Stimulated activated CD8-positive, alpha-beta memory T cell treated with anti-CD3 and anti-CD28 coated beads, Interleukin-7, amount 100 ng/mL, for 24 hours (primary cell): ENCODE results near the gene MRNIP.

Source experiments
- DNase-seq: peaks from one replicate; pipeline ENCODE4 v3.0.0-alpha.2; 2020; ENCODE audit warnings: low read depth

The MRNIP gene, protein sequence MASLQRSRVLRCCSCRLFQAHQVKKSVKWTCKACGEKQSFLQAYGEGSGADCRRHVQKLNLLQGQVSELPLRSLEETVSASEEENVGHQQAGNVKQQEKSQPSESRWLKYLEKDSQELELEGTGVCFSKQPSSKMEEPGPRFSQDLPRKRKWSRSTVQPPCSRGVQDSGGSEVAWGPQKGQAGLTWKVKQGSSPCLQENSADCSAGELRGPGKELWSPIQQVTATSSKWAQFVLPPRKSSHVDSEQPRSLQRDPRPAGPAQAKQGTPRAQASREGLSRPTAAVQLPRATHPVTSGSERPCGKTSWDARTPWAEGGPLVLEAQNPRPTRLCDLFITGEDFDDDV

DNA sequence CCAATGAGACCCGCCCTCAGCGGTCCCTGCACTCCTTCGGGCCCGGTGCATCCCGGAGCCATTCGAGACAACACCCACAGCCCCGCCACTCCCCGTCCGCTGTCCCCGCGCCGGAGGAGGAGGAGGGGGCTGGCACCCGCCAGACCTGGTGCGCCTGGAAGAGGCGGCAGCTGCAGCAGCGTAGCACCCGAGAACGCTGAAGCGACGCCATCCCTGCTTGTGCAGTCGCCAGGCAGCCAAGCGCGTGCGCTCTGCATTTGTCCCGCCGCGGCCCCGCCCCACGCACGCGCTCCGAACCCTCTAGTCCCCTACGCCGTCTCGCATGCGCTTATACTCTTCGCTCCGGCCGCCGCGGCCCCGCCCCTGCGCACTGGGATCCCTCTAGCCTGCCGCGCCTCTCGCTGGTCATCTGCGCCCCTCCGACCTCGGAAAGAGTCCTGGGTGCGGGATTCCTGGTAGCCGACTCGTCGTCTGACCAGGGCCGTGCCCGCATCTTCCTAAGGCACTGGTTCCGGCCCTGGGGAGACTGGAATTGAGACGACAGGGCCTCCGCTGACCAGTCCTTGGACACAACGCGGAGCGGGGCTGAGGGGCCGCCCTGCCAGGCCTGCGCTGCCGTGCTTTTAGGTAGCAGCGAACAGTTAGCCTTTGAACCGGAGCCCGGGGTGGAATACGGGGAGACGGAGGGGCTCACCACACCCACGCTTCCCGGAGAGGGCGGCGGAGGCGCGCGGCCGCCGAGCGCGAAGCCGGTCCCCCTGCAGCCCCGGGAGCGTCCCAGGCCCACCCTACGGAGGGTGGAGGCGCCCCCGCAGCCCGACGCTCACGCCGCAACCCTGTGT is at the start of gene MRNIP:
MRNIP (minus strand) TSS at position 232 of the 842 bp plus-strand sequence; CDS start at position 211, 21 bp downstream.
- DNase-seq: peak; percentile 88

DNA sequence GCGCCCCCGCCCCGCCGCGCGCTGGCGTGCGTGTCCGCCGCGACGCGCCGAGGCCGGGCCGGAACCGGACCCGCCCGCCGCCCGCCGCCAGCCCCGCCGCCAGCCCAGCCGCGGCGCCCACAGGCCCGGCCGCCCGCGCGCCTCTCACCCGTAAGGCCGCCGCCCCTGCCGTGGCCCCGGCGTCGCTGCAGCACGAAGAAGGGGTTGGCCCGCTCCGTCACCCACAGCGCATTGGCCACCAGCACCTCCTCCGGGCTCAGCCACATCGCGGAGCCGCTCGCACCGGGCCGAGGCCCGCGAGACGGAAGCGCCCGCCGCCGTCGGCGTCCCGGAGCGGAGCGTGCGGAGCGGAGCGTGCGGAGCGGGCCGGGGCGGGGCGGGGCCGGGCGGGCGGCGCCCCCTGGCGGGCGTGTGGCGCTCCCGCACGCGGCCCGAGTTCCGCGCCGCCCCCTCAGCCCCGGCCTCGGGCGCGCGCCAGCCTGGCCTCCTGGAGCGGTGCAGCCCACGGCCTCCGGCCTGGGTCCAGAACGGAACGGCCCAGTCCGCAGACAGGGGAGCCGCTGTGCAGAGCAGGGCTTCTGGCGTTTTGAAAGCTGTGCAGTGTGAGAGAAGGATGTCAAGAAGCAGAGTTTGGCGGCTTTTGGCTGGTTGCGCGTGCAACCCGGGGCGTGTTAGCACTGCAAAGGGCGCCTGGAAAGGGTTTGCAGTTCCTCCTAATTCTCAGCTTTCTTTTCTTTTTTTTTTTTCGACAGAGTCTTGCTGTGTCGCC is 49.1 kb upstream of the MRNIP start, which contains the start of gene TBC1D9B:
TBC1D9B (minus strand) TSS at position 342 of the 769 bp plus-strand sequence; CDS start at position 266, 76 bp downstream.
- peak; percentile 21 for DNase-seq

DNA sequence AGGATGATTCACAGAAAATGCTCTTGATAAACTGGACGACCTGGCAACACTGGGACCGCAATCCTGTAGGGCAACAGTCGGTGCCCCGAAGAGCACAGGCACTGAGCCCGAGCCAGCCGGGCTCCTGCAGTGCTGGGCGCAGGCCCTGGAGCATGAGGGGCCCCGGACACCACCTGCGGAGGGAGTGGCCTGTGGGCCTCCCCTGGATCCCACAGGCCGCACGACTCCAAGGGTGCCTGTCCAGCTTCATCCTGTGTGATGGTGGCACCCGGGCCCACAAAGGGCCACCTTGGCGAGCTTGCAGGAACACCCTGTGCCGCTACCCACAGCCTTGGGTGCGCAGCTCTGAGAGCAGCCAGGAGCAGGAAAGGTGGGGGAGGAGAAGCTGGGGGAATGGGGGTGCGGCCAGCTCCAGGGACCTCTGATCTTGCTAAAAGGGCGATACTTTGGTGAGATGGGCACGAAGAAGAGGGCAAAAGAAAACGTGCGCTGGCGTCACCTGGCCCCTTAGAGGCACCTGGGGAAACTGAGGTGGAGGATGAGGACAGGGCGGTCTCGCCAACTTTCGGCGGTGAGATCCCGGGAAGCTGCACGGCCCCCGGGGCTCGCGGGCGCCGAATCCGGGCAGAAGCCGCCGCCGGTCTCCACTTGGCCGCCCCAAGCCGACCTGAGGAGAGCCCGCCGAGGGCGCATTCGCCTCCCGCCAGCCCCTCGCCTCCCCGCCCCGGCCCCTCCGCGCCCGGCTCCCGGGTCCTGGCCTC is 48.4 kb upstream of the MRNIP start:
- DNase-seq: no peak

DNA sequence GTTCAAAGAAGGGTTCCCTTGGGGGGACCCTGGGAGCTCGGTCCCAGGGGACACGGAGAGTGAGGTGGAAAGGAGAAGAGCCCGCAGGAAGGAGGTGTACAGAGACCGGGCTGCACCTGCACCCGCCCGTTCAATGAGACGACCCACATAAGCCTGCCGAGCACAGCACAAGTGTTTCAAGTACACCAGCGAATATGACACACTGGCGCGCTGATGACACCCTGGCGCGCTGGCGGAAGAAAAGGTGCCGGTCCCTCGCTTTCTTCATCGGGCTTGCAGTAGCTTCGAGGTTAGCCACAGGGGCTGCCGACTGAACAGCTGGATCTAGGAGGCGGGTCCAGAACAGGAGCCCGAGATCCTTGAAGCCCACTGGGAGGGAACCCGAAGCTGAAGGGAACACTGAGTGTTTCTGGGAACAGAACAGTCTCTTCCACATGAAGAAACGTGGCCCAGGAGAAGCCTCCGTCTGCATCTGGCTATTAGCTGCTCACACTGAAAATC is 47.7 kb upstream of the MRNIP start:
- DNase-seq: no peak

DNA sequence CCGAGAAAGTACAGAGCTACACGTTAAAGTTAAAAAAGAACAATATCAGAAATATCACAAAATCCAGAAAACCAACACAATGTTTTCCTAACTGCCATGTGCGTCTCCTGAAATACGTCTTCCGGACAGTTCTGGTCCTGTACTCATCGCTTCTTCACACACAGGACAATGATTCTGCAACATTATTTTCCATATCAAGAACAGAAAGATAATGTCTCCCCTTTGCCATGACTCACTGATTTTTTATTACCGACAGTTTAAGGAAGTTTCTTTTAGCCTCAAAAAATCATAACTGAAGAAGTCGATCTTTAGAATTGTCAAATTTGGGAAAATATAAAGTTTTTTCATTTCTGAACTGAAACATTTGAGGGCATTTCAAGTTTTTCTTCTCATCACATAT is 46.5 kb upstream of the MRNIP start:
- no peak for DNase-seq

DNA sequence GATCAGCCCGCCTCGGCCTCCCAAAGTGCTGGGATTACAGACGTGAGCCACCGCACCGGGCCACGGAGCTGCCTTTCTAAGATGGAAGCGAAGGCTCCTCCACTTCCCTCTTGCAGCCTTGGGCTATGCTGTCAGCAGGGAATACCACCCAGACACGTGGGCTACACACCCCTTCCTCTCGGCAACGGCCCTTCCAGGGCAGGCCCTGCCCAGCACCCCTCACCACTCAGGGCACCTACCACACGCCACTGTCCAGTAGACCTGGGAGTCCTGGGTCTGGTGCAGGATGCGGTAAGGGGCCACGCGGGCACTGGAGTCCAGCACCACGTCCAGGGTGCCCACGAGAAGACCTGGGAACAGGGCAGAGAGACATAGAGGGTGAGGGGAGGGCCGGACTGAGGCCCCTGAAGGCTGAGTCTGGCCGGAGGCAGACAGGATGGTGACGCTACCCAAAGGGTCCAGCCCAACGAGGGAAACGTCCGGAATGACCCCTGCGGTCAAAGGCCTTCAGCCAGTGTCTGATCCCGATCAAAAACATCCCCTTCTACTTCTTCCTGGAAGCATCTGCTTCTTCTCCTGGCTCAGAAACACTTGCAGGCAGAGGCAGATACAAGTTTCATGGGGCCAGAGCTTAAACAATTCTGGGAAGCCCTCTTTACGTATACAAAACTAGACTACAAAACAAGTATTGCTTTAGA is 46.0 kb upstream of the MRNIP start:
- DNase-seq: no peak

DNA sequence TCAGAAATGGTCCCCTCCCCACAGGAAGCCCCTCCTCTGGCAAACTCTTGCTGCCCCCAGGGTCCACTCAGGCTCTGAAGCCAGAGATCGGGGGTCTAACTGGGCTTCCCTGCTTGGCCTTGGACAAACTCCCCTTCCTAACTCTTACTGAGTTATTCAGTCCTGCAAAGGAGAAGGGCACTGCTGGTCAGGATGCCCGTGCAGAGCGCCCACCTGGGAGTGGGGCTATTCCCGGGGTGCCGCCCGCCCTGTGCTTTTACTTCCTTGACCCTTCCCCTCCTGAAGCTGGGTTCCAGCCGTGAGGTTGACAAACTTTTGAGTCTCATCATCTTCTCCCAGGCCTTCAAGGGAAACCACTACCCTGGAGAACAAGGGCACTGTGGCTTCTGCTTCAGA is 44.1 kb upstream of the MRNIP start:
- no peak for DNase-seq

DNA sequence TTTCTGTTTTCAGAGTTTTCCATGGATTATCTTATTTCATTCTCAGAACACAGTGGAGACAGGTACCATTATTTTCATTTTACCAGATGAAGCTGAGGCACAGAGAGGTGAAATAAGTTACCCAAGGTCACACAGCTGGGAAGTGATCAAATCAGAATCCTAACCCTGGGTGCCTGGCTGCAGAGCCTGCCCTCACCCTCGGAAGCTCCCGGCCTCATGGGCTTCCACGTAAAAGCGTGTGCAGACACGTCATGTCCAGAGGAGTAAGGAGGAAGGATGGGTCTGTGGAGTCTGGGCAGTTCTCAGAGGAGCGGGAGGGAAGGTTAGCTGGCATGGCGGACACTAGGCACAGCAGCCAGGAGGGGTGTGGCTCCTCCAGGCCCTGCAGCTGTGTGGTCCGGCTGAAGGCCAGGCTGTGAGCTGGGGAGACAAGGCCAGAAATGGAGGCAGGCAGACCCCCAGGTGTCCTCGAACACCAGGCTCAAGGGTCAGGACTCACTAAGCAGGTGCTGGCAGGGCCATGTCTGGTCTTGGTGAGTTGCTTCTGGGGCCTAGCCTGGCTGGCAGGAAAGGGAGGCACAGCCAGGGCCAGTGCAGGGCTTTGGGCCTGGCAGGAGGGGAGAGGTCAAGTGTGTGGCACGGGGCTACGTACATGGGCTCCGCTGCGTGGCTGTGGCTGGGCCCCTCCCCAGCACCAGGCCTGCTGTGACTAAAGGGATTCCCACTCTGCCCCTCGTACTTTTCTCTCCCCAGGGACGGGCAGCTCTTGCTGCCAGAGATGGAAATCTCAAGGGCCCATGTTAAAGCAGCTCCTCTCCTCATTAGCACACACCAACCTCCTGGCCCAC is 43.5 kb upstream of the MRNIP start:
- DNase-seq: no peak

DNA sequence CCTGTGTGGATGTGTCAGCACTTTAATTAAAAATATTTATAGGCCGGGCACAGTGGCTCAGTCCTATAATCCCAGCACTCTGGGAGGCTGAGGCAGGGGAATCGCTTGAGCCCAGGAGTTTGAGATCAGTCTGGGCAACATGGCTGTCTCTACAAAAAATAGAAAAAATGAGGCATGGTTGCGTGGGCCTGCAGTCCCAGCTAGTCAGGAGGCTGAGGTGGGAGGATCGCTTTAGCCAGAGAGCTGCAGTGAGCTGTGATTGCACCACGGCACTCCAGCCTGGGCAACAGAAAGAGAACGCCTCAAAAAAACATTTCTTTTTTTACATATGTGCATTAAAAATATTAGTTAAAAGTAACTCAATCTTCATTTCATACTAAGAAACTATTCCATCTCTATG is 42.8 kb upstream of the MRNIP start:
- no peak for DNase-seq

DNA sequence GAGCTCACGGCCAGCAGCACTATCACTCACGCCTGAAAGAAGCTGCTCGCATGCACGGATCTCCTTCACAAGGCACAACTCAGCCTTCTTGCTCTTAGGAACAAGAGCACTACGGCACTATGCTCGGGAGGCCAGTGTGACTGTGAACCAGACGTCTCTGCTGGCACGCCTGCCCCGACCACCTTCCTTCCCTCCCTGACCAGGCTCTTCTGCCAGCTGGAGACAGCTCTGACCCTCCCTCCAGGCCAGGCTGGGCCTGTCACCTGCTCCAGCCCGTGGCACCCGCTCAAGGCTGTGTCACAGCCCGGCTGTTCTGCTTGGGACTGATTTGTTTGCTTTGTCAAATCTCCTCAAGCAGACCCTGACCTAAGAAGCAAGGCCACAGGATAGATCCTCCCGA is 42.1 kb upstream of the MRNIP start:
- no peak for DNase-seq

DNA sequence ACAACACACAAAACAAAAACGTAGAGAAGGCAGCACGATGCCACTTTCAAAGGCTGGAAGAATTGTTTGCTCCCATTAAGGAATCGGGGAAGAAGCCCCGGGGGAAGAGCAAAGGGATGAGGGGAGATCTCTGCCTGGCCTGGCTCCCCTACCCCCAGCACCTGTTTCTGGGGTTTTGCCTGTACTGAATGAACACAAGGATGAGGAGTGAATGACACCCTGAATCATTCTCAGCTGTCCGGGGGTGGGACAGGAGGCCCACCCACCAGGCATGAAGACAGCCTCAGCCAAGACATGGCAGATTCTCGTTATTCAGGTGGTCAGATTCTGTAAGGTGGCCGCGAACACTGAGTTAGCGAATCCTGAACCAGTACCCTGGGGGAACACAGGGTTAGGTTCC is 41.6 kb upstream of the MRNIP start:
- DNase-seq: no peak

DNA sequence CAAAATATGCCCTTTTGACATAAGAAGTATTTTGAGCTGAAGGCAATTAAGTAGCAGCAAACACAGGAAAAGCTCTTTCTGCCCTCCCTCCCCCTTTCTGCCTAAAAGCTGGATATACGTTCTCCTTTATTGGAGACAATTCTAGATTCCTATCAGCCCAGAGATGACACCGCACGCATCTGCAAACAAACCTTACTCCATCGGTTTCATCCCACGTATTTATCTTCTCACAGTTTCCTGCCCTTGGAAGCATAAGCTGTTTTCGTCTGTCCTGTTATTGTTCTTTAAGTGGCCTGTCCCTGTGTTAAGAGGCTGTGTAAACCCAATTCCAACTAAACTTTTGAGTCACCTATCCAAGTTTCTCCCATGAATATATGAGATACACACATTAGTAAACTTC is 37.2 kb upstream of the MRNIP start:
- no peak for DNase-seq

DNA sequence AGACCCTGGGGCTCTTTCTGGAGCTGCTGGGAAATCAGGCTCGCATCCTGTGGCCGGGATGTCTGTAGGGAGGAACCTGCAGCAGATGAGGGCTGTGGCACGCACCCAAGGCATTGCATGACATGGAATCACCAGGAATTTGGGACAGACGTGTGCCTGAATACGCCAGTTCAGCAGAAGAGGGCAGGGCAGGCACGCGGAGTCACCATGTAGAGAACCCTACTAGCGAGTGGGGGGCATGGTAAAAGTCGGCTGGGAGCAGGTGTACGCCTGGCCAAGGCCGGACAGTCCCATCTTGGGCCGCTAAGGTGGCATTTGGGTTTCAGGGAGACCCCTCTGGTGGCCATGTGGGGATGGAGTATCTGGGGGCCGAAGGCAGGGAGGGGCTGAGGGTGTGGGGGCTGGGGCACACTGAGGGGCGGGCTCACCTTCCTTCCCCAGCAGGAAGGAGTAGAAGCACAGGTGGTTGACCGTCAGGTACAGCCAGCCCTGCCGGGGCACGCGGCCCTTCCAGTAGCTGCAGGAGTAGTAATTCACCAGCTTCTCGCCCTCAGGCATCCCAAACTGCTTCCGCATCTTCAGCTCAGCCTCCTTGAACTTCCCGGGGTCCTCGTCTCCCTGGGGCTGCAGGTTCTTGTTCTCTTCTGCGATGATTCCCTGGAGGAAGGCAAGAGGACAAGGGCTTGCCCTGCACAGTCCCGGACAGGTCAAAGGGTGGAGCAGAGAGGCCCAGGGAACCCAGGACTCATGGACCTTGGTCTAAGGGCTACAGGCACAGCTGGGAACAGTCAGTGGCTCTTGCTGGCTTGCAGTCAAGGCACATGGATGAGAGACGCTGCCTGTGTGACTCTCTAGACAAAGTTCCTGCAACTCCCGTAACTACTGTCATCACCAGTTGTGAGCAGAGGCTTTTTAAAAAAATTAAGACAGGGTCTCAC is 35.6 kb upstream of the MRNIP start:
- no peak for DNase-seq

DNA sequence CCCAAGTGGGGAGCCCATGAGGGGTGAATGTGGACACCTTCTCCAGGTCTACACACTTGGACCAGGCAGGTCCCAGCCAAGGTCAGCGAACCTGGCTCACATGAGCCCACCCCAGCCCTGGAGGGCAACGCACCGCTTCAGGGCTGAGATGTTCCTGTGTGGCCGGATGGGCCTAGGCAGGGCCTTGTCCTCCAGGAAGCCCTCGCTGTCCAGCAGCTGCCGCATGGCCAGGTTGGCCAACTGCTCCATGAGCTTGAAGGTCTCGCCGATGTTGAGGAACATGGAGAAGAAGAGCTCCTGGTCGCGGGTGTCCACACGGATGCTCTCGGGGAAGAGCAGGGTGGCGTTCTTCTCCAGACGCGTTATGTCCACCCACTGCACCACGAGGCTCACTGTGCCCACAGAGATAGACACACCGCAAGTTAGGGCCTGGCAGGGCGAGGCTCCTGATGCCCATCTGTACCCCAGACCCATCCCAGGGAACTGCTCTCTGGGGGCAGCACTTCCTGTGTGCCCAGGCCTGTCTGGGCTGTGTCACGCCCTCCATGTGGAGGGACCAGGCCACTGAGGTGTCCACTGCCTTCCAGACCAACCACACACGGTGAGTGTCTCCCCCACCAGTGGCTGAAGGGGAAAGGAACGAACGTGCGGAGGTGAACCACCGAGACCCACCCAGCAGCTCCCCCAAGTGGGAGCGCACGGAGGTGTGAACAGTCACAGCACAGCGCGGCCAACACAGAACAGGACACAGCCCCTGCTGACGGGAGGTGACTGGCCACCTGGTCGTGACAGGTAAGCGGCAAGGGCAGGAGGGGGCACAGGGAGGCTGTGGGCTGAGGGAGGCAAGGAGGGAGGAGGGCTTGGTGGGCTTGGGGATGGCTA is 34.7 kb upstream of the MRNIP start:
- no peak for DNase-seq

DNA sequence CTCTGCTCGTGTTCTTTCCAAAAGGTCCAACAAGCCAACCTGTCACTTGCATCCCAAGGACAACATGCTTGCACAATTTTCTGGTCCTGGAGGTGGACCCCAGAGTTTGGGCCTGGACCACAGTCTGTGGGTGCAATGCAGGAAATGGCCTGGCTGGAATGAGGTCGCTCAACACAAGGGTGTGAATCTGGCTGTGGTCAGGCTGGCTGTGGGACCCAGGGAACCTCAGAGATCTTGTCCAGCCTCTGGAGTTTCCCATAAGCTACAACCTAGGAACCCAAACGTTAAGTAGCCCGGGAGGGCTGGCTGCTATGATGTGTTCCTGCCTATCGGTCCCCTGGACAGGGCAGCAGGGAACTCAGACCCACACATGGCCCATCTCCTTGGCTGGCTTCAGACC is 33.6 kb upstream of the MRNIP start:
- DNase-seq: no peak

DNA sequence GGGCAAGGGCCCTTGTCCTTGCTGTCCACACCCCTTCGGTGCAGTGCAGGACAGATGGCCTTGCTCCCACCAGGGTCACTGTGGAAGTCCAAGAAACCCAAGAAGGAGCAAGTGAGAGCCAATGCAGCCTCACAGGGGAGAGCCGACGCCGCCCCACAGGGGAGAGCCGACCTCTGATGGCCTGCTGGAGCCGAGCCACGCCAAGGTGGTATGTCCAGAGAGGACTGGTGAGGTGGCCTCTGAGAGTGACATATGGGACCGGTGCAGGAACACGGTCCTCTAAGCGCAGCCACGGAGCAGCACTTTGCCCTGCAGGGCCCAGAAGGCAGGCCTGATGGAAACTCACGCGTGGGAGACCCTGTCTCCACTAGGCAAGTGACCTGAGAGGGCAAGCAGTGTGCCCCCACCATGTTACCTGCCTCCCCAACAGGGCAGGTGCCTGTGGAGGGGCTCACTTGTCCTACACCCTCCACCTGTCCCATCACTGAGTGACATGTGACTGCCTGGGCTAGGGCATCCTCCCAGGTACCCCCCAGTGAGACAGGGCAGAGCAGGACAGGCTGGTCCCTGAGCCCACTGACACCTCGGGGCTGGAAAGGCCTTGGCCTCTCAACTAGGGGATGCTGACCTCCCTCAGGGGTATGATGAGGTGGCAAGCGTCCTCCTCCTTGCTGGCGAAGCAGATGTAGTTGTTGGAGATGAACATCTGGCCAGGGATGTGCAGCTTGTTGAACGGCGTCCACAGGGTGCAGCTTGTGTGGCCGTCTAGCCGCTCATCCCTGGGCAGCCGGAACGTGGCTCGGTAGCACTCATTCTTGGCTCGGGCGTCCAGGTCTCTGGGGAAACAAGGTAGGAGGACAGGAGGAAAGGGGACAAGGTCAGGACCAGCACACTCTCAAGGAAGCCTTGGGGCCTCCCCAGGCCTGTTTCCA is 32.4 kb upstream of the MRNIP start:
- DNase-seq: no peak

DNA sequence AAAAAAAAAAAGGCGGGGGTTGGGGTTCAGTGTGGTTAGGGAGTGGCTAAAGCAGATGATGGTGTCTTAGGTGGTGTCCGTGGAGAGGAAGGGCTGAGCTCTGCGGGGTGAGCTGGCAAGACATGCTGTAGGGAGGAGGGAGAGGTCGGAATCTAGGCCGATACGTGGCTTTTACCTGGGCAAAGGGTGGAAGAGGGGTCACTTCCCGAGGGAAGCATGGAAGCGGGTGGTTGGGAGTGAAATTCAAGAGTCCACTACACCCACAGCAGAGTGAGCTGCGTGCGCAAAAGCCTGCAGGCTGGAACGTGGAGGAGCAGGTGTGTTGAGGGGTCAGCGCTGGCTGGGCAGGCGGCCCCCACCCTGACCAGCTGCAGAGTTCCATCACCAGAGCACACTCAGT is 31.3 kb upstream of the MRNIP start:
- DNase-seq: no peak
